Astrocyte (in vitro differentiated cells and primary cell): ENCODE results near the gene PTPN14.

ENCODE experiments used
- CTCF ChIP-seq: IDR thresholded peaks from 2 replicates; pipeline ENCODE4 v1.5.1; 2011; ENCODE audit warnings: low read depth, mild to moderate bottlenecking, inconsistent platforms, low read length, moderate library complexity; ENCODE audit not compliant: insufficient read depth
- EZH2 ChIP-seq: IDR thresholded peaks from 2 replicates; pipeline ENCODE4 v1.6.1; 2012; ENCODE audit warnings: mild to moderate bottlenecking, low read length, inconsistent platforms; ENCODE audit not compliant: insufficient read depth

- TF ChIP-seq CTCF (no peak), EZH2 (no peak)
Measured at GRCh38 chr1:214385428-214385827, 166.0 kb downstream of the PTPN14 start.
